Panc1 (cell line): ENCODE results near the gene DBH. TPM values are rescaled to one million over a fixed set of nuclear protein-coding genes. Genes with fewer than 3 reads are reported as not detected.

Experiments used
- ATAC-seq: fragments of 200-7000 bp; cut with Tn5 transposase; 2 replicates; pipeline ENCODE4 v1.9.1; 2020; ENCODE audit warnings: mild to moderate bottlenecking, moderate library complexity
- BruUV-seq: library from RNA; stranded (reverse); fragments of 400-500 nt; replicated peaks from 2 replicates; lab custom pipeline; 2021; lab: Mats Ljungman, UMichigan
- CTCF ChIA-PET: fragments of 300-600 bp; sonication (Branson Sonifier 250); formaldehyde crosslinking; loops from one replicate; lab custom pipeline; 2022; ENCODE audit warnings: antibody characterized with exemption; lab: Charles Lee
- POLR2A ChIA-PET: fragments of 300-600 bp; sonication (Branson Sonifier 250); formaldehyde crosslinking; loops from one replicate; lab custom pipeline; 2022; ENCODE audit warnings: antibody characterized with exemption; lab: Charles Lee
- DNase-seq: peaks from one replicate; pipeline ENCODE4 v3.0.0-alpha.2; 2010; ENCODE audit warnings: low read depth, low spot score
- H3K27ac ChIP-seq: 2 replicates; pipeline ENCODE4 v1.5.1; 2011; ENCODE audit warnings: mild to moderate bottlenecking, low read length, inconsistent platforms
- H3K27me3 ChIP-seq: fragments of 200-500 bp; sonication (Bioruptor generic); 2 replicates; pipeline ENCODE4 v1.6.0; 2014; ENCODE audit warnings: low read length, inconsistent platforms; ENCODE audit not compliant: control insufficient read depth, insufficient read depth
- H3K36me3 ChIP-seq: fragments of 200-500 bp; sonication (Bioruptor generic); 2 replicates; pipeline ENCODE4 v1.5.1; 2014; ENCODE audit warnings: inconsistent platforms, mild to moderate bottlenecking, low read length, moderate library complexity; ENCODE audit not compliant: control insufficient read depth, insufficient read depth
- H3K4me1 ChIP-seq: 2 replicates; pipeline ENCODE4 v1.5.1; 2011; ENCODE audit warnings: inconsistent platforms, mild to moderate bottlenecking, low read length, moderate library complexity; ENCODE audit not compliant: control insufficient read depth, insufficient read depth
- H3K4me3 ChIP-seq, 2 experiments: 2 replicates each; pipeline ENCODE4 v1.5.1; 2011 to 2012; ENCODE audit warnings: low read depth in 2 of 2, low read length in 2 of 2, mild to moderate bottlenecking in 2 of 2, inconsistent platforms in 1 of 2, moderate library complexity in 1 of 2
- H3K9me3 ChIP-seq: fragments of 200-500 bp; sonication (Bioruptor generic); 2 replicates; pipeline ENCODE4 v1.5.1; 2014; ENCODE audit warnings: low read depth, mild to moderate bottlenecking, inconsistent platforms, low read length, moderate library complexity; ENCODE audit not compliant: control insufficient read depth, insufficient read depth
- CTCF ChIP-seq: fragments of 450-650 bp; IDR thresholded peaks from 2 replicates; pipeline ENCODE4 v1.5.1; 2017; ENCODE audit warnings: mild to moderate bottlenecking
- POLR2AphosphoS5 ChIP-seq: IDR thresholded peaks from 2 replicates; pipeline ENCODE4 v1.6.1; 2012; ENCODE audit warnings: mild to moderate bottlenecking, low read depth, low read length, moderate library complexity
- REST ChIP-seq, 2 experiments: IDR thresholded peaks; 2 replicates each; pipeline ENCODE4 v1.6.1; 2011 to 2012; ENCODE audit warnings: low read depth in 2 of 2, control low read depth in 1 of 2, low read length in 1 of 2, mild to moderate bottlenecking in 1 of 2, moderate library complexity in 1 of 2; ENCODE audit not compliant: insufficient read depth in 1 of 2
- SIN3A ChIP-seq: IDR thresholded peaks from 2 replicates; pipeline ENCODE4 v1.6.1; 2012; ENCODE audit warnings: low read depth, mild to moderate bottlenecking, low read length, moderate library complexity, borderline replicate concordance; ENCODE audit not compliant: insufficient read depth
- TCF7L2 ChIP-seq: IDR thresholded peaks from 2 replicates; pipeline ENCODE4 v1.6.1; 2011; ENCODE audit warnings: mild to moderate bottlenecking, low read depth, low read length, inconsistent platforms
- in situ Hi-C: cut with HindIII; loops from 2 replicates; pipeline ENCODE4 v1.10.0; 2016; ENCODE audit warnings: low sequenced_read_pairs, low pct_unique_long_range_greater_than_20kb
- intact Hi-C: fragments of 100-400 bp; cut with micrococcal nuclease; formaldehyde crosslinking; loops from one replicate; pipeline ENCODE4 v1.10.0; 2022; ENCODE audit not compliant: unreplicated experiment
- total RNA-seq: library from RNA; stranded (reverse); gene quantifications from one replicate; pipeline ENCODE4 v1.2.1, GENCODE V29; 2021; ENCODE audit not compliant: unreplicated experiment

Gene DBH
- total RNA-seq, 1 experiment from 2014 or later, result not detected

- Histone ChIP-seq H3K36me3 (no peaks in the 10 kb centered on the region), H3K4me3 (no peak overlapping the region), H3K27me3 (no peaks in the 10 kb centered on the region), H3K27ac (no peak overlapping the region), H3K4me1 (no peaks in the 10 kb centered on the region), H3K9me3 (no peaks in the 10 kb centered on the region)
- BruUV-seq, result no TSS peak
- TF ChIP-seq TCF7L2 (no peak), CTCF (no peak), SIN3A (no peak), REST (IDR thresholded peaks at IDR 0.05; ENCODE audit: insufficient read depth in 1 of 2, low read depth in 2 of 2, low read length in 1 of 2) (no peak), POLR2AphosphoS5 (no peak)
- ATAC-seq (no peak), DNase-seq (no peak)
- in situ Hi-C loops, result no loop called here
- CTCF ChIA-PET, result no interaction called here
- intact Hi-C loops, result no loop called here
- POLR2A ChIA-PET, result no interaction called here
Measured at GRCh38 chr9:133666387-133666786, 30.2 kb downstream of the DBH start.

- H3K4me1 ChIP-seq, result no peaks in the 10 kb centered on the region
- ATAC-seq (no peak), DNase-seq (no peak)
- H3K27ac ChIP-seq, result no peak overlapping the region
- in situ Hi-C loops, result no loop called here
- no peaks in the 10 kb centered on the region for H3K9me3 ChIP-seq
- intact Hi-C loops, result no loop called here
- CTCF ChIA-PET, result interaction anchor here (0.6 kb wide), 1 partner anchor 13 kb away, joined by 3 read pairs; no protein-coding TSS in a partner anchor
- H3K36me3 ChIP-seq, result no peaks in the 10 kb centered on the region
- POLR2A ChIA-PET, result no interaction called here
- H3K4me3 ChIP-seq, result no peak overlapping the region
- no TSS peak for BruUV-seq
- TF ChIP-seq CTCF, result no peak
- no peak for TF ChIP-seq REST (IDR thresholded peaks at IDR 0.05; ENCODE audit: insufficient read depth in 1 of 2, low read depth in 2 of 2, low read length in 1 of 2)
- TF ChIP-seq SIN3A, result no peak
- no peaks in the 10 kb centered on the region for H3K27me3 ChIP-seq
Measured at GRCh38 chr9:133666845-133667244, 30.7 kb downstream of the DBH start.
